ENCODE results near the gene OR52E2.
"Not testable (repeated sequence)": the region's sequence is repeated elsewhere in the genome, so short reads cannot be mapped to it uniquely, and the experiment has no call there.

Gene OR52E2

DNA sequence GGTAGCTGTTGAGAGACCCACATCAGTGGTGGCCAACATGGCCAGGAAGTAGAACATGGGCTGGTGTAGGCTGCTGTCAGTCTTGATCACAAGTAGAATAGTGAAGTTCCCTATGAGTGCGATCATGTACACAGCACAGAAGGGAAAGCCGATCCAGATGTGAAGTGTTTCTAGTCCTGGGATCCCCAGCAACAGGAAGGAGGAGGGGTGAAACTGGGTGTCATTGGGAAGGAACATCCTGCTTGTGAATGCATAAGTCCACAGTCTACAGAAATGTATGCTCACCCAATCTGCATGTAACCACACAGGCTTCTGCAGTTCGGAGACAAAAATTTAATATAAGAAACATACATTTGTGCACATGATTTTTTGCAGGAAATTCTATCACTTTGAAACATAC, at the start of gene OR52E2:
Gene OR52E2 (minus strand): TSS at position 237 of the 400 bp plus-strand sequence. CDS start 0 bp downstream, at position 237.
- DNase-seq: no peak

DNA sequence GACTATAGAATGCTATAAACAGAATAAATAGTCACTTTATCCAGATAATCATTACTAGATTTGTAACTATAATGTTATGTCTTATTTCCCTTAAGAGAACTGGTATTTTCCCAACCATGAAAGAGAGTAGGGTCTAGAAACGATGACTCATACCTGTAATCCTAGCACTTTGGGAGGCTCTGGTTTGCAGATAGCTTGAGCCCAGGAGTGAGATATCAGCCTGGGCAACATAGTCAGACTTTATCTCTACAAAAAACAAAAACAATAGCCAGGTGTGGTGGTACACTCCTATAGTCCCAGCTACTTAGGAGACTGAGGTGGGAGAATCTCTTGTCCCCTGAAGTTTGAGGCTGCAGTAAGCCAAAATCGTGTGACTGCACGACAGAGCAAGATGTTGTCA, 47.9 kb upstream of the OR52E2 start:
- DNase-seq: peak; percentile 56

DNA sequence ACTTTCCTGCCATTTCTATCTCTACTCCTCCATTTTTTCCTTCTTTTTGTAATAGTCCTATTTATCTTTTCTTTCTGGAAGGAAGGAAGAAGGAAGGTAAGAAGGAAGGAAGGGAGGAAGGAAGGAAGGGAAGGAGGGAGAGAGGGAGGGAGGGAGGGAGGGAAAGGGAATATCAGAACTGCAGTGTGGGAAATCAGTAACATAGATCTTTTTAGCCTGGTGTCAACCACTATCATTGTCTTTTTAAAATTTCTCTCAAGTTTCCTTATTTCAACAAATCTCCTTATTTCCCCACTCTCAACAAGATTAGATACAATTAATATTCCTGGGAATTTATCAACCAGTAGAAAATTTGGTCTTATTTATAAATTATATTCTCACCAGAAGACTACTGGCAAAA, 43.6 kb upstream of the OR52E2 start:
- no peak for DNase-seq

DNA sequence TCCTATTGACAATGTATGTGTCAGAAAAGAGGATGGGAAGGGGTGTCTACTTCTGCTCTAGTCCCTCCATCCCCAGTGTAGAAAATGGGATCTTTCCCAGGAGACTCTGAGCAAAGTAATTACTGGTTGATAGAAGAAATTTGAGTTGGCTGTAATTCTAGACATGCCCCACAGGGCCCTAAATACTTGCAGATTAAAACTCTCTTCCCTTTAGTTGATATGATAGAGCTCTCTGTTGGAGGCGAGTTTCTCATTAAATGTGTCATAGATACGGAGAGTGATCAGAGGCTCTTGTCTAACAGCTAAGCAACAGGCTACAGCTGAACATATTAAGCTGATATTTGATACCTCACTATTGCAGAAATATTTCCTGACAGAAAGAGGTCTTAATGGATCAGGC, 42.8 kb upstream of the OR52E2 start:
- no peak for DNase-seq

DNA sequence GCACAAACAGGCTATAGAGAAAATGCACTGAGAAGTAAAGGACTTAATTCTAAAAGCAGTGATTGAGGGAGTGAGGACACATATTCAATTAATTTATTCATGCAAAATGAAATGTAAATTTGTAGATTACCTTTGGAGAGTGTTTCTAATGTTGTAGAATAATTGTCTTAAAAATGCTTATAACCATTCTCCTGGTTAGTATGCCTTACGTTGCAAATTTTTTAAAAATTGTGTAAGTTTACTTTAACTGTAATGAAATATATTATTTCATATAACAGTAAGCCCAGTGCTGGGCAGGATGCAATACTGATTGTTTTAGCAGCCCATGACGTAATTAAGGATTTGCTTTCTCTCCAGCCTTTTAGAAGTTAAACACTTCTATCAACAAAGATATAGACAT, 36.6 kb upstream of the OR52E2 start:
- no peak for DNase-seq

DNA sequence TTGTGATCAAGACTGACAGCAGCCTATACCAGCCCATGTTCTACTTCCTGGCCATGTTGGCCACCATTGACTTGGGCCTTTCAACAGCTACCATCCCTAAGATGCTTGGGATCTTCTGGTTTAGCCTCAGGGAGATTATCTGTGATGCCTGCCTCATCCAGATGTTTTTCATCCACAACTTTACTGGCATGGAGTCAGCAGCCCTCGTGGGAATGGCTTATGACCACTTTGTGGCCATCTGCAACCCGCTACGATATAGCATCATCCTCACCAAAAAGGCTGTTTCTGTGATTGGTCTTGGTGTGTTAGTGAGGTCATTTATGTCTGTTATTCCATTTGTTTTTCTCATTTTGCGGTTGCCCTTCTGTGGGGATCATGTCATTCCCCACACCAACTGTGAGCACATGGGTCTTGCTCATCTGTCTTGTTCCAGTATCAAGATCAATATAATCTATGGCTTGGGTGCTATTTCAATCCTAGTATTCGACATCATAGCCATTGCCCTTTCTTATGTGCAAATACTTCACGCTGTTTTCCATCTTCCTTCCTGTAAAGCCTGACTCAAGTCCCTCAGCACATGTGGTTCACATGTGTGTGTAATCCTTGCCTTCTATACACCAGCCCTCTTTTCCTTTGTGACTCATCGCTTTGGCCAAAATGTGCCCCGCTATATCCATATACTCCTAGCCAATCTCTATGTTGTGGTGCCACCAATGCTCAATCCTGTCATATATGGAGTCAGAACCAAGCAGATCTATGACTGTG, 33.6 kb upstream of the OR52E2 start:
- no peak for DNase-seq

DNA sequence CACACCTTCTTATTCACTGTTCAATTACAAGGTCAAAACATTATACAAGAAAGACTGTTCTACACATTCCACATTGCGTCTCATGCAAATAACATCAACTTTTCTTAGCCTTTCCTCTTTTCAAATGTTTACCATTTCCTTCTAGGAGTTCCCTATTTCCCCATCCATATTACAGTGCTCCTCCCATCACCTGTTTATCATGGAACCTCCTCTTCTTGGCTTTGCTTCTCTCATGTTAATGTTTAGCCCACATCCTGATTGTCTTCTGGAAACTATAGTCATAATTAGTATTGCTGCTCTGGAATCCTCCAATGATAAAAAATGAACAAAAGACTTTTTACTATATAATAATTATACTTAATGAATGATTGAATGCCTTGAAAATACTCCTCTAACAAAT, 31.2 kb upstream of the OR52E2 start:
- peak; percentile 36 for DNase-seq

DNA sequence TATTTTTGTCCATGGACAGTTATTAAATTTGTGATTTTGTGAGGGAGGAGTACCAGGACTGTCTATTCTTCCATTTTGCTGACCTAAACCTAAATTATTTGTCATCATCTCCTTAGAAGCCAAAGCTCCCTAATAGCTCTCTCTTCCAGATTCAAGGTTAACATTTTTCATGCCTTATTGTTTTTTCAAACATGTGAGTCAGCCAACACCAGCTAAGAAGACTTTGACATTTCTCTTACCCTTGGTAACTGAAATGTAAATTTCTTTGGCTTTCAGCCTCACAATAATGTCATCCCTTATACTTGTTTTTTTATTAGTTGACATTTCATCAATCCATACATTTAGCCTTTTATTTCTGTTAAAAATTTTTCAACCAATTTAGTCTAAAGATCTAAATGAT, 29.1 kb upstream of the OR52E2 start:
- DNase-seq: no peak

DNA sequence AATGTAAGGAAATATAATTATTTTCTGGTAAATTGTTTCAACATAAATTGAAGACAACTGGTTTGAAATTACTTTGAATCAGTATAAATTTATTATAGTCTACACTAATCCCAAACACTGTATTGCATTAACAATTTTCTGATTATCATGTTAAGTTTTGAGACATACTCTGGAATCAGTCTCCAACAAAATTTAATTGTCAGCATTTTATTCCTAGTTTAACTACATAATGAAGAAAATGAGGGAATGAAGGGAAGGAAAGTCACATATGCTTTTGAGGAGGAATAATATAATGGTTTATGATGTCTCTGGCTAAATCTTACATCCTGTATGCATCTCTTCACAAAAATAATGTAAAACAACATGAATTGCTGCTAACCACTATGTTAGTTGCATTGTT, 24.2 kb upstream of the OR52E2 start:
- DNase-seq: no peak

DNA sequence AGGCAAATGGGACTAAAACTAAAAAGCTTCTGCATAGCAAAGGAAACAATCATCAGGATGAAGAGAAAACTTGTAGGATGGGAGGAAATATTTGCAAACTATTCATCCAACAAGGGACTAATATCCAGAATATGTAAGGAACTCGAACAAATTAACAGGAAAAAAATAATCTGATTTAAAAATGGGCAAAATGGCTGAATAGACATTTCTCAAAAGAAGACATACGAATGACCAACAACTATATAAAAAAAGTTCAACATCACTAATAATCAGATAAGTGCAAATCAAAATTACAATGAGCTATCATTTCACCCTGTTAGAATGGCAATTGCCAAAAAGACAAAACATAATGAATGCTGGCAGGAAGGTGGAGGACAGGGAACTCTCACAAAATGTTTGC, 22.0 kb upstream of the OR52E2 start:
- no peak for DNase-seq

DNA sequence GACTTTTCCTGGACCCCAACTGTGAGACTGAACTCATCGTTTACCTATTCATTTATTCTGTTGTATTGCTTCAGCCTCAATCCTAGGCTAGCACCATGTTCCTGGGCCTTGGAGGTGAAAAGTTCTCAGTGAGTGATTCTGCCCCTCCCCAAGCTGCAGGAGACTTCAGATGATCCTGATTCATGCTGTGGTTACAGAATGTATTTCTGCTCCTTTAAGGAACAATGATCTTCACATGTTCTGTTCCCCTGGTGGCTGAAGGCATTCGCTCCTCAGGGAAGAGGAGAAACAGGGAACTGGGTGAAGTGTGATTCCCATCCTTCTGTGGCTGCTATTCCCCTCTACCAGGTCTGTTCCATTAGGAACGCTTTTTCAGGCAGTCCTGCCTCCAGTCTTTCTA, 12.4 kb upstream of the OR52E2 start:
- no peak for DNase-seq

DNA sequence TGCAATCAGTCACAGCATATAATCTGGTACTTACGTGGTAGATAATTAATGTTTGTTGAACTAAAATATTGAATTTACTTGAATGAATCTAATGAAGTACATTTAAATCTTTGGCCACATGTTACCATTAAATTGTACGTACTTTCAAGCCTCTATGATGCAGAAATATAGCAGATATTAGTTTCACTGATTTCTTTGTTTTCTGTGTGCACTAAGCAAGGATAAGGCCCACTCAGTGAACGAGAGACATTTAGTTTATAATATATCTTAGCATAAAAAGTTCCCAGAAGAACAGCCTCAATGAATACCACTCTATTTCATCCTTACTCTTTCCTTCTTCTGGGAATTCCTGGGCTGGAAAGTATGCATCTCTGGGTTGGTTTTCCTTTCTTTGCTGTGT, 9.8 kb upstream of the OR52E2 start, which contains the start of gene OR52E1:
Gene OR52E1 (plus strand): TSS at position 301 of the 400 bp plus-strand sequence.
- DNase-seq: no peak

DNA sequence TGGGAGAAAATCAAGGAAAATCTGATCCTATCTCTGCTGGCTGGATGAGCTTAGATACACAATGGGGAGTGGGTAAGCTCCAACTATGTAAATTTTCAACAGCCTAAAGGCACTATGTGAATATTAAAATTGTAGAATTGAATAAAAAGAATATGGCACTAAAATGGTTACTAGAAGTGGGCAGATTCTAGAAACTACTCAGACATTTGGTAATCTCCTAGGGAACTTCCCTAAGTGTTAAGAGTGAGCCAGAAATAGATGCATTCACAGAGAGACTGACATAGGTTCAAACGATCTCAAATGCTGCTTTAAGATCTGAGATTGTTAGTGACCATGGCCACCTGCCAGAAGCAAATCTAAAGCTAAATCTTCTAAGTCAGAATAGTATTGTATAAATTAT, 5.6 kb upstream of the OR52E2 start:
- DNase-seq: no peak

DNA sequence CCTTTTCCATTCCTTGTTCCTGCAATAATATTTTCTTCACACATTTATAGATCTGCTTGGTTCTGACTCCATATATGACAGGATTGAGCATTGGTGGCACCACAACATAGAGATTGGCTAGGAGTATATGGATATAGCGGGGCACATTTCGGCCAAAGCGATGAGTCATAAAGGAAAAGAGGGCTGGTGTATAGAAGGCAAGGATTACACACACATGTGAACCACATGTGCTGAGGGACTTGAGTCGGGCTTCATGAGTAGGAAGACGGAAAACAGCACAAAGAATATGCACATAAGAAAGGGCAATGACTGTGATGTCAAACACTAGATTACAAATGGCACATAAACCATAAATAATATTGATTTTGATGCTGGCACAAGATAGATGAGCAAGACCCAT, 748 bp downstream of the OR52E2 start:
- not testable (repeated sequence) for DNase-seq

DNA sequence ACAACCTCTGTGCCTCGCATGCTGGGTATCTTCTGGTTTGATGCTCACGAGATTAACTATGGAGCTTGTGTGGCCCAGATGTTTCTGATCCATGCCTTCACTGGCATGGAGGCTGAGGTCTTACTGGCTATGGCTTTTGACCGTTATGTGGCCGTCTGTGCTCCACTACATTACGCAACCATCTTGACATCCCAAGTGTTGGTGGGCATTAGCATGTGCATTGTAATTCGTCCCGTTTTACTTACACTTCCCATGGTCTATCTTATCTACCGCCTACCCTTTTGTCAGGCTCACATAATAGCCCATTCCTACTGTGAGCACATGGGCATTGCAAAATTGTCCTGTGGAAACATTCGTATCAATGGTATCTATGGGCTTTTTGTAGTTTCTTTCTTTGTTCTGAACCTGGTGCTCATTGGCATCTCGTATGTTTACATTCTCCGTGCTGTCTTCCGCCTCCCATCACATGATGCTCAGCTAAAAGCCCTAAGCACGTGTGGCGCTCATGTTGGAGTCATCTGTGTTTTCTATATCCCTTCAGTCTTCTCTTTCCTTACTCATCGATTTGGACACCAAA, 12.6 kb downstream of the OR52E2 start:
- no peak for DNase-seq

DNA sequence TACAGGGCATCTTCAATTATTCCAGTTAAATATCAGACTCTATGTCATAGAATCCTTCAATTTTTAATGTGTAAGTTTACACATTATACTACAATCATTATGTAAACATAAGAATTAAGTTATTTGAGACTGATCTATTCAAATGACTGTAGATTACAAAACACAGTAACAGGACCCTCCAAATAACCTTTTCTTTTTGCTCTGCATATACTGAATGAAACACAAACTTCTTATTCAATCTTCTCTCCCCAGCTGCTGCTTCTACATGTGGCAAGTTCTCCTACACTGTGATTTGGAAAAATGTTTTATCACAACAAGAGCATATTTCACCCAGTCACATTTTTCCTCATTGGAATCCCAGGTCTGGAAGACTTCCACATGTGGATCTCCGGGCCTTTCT, 13.2 kb downstream of the OR52E2 start, which contains the start of gene OR52J3:
Gene OR52J3 (plus strand): TSS at position 301 of the 400 bp plus-strand sequence. CDS start 0 bp downstream, at position 301.
- no peak for DNase-seq

DNA sequence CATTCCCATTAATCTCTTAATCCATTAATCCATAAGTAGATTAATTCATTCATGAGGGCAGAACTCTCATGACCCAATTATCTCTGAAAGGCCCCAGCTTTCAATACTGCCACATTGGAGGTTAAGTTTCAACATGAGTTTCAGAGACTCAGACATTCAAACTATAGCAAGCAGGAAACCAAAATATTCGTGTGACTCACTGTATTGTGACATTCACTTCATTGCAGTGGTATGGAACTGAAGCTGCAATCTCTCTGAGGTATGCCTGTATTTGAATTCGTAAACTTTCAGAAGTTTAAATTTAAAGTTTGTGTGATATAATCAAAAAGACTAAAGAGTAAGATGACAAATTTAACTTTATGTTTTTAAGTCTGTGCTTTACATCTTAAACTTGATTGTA, 16.0 kb downstream of the OR52E2 start:
- no peak for DNase-seq

DNA sequence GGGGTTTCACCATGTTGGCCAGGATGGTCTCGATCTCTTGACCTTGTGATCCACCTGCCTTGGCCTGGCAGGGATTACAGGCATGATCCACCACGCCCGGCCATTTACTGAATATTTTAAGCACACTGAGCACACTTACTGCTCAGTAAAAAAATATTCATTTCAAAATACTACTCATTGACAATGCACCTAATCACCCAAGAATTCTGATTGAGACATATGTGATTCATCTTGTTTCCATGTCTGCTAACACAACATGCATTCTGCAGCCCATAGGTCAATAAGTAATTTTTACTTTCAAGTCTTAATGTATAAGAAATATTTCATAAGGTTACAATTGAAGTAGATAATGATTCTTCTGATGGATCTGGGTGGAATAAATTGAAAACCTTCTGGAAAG, 17.3 kb downstream of the OR52E2 start:
- no peak for DNase-seq

DNA sequence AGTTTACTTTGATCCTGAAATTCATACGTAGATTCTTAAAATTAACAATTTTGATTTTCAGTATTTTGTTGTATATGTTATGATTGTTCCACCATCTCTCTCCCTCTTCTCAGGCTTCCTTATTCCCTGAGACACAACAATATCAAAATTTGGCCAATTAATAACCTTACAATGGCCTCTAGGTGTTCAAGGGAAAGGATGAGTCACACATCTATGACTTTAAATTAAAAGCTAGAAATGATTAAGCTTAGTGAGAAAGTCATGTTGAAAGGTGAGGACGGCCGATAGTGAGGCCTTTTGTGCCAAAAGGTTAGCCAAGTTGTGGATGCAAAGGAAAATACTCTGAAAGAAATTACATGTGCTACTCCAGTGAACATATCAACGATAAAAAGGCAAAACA, 18.6 kb downstream of the OR52E2 start:
- DNase-seq: no peak

DNA sequence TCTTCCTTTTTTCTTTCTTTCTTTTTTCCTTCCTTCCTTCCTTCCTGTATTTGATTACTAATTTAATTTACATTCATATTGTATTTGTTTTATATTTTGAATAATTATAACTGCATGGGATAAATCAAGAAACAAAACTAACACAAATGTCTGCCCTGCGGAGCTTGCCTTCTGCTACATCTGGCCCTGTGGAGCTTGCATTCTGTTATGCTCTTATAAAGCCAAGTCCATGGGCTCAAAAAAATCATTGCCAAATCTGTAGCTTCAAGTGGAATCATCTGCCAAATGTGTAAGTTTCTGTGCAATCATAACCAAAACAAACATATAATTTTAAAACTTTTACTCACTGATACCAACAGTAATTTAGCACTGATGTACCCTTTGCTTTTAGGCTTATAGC, 21.1 kb downstream of the OR52E2 start:
- no peak for DNase-seq

DNA sequence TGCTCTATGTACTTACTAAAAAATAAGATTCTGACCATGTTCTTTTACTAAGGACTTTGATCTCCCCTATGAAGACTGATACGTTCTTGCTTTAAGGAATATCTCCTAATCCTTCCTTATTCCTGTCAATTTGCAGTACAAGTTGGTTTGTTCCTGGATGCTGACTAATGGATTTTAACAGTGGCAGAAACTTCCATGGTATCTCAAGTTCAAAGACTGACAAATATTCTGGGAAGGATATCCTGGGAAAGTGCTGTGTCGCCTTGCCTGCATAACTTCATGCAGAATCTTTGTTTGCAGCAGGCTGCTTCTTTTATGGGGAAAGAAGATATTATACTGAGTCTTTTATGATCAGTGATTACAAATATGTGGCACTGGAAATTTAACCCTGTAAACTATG, 21.5 kb downstream of the OR52E2 start:
- DNase-seq: no peak

DNA sequence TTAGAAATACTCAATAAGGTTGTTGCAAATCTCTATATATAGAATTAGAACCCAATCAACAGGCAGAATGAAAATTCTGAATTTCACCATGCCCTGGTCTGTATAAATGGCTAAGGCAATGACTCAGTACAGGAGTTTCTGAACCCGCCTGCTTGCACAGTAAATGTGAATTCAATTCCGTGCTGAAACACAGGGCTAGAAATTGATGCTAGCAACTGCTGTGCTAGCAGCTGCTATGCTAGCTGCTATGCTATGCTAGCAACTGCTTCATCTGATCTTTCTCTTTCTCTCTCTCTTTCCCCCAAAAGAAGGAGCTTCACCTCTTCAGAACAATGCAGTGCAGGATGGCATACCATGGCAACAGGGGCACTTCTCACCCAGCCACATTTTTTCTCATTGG, 22.8 kb downstream of the OR52E2 start:
- no peak for DNase-seq

DNA sequence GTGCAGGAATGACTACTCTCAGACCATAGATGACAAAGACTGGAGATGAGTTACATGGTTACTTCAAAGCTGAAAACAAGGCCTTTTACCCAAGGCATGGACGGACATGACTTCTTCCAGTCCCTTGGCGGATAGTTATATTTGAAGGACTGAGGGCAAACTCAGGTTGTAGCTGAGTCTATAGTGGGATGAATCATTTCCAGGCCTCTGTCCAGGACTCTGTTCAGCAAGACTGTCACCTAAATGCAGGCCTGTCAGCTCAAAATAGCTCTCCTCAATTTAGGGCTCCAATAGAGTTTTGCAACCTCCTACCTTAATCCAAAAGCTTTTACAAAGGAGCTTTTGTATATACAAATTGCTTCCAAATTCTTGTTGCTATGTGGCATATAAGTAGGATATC, 37.4 kb downstream of the OR52E2 start:
- no peak for DNase-seq

DNA sequence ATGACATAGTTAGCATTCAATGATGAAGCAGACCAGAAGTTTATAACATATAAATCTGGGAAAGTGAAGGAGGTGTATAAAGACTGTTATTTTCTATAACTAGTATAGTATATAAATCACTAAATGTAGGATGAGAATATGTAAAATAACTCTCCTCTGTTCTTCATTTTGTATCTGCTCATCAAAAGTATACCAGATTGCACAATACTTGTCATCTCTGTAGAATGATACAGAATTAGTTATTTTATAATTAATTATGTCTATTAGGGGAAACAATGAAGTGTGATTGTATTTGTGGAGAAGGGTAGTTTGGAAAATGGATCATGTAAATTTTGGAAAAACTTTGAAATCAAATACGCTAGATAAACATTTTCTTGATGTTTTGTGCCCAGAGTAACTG, 46.4 kb downstream of the OR52E2 start:
- DNase-seq: no peak

DNA sequence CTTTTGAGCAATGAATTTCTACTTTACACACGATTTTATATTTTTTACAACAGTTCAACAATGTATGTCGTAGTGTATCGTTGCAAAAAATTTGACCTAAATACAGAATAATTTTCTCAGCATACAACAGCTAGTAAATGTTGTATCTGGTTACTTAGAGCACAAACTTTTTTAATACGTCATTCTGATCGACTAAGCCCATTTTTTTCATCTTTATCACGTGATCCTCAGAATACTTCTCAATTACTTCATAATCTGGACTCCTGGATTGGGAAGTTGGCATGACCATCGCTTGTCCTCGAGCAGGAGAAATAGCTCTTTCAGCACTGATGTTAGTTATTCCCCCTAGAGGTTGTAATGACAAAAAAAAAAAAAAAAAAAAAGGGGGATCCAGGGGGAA, 48.2 kb downstream of the OR52E2 start:
- no peak for DNase-seq
